Head of caudate nucleus (tissue), 42 donors: ENCODE data around the gene PCYT1A.

ENCODE experiments used
- DNase-seq, 42 donors: peaks; one replicate each; pipeline versions ENCODE4 v3.0.0 to v3.0.0-alpha.2; 2020 to 2021; ENCODE audit warnings: mixed read lengths in 7 of 42
- intact Hi-C: fragments of 100-400 bp; cut with DNase I; formaldehyde crosslinking; loops from one replicate; pipeline ENCODE4 v1.15.0; 2022

PCYT1A gene

DNA sequence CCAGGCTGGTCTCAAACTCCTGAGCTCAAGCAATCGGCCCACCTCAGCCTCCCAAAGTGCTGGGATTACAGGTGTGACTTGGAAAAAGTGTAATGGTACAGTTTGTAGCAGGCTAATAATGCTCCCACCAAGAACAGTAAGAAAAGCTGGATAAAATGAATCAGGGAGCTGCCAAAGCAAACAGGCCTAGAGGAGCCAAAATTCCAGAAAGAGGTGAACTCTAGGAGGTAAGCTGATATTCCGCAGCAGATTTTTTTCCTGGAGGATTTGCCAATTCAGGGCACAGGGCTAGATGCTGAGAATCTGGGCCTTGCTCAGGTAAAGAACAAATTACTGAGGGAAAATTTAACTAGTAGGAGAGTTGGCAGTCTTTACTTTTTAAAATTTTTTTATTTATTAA lies 11.0 kb upstream of the PCYT1A start:
- DNase-seq: no peak
- intact Hi-C loops: no loop called here

DNA sequence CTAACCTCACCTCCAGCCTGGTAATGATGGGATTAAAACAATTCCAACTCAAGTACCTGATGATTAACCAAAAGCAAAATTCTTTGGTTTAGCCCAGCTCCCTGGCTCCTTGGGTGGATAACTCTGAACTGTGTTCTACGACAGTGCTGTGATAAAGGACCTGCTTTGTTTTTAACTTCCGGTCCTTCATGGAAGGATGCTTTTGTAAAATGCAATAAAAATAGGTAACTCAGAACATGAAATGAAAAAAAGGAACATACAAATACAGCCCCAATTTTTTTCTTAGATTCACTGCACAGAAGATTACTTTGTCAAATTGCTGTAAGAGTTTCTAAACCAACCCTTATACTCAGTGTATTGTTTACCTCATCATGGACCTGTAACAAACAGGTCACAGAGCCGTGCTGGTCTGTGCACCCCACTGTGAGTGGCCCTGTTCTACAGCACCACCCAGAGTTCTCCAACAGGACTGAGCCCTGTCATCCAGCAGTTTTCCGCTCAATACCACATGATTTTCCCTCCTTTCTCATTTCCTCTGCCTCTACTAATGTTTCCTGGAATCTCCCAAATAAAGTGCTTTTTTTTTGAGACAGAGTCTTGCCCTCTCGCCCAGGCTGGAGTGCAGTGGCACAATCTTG lies 4.9 kb upstream of the PCYT1A start:
- intact Hi-C loops: no loop called here

GRCh38 chr3:196288141-196288460 lies 575 bp upstream of the PCYT1A start:
- intact Hi-C loops: no loop called here
- DNase-seq: peak in 3 of 42 donors; percentile 9 to 43 (median 11)

More for the DNA sequence above, 4.9 kb upstream of the PCYT1A start:
- DNase-seq: no peak

DNA sequence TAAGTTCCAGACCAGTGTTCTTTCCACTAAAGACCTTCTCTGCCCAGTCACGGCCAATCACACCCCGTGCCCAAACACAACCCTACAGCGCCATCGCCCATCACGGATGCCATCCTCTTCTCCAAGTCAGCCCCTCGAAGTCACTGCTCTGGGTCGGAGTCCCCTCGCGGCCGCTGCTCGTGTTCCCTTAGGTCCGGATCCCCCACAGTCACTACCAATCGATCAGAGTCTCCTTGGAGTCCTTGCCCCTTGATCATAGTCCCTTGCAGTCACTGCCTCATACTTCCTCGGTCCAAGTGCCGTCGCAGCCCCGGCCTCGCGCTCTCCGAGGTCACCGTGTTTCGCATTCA lies 461 bp downstream of the PCYT1A start:
- DNase-seq: peak in 34 of 42 donors; percentile 6 to 52 (median 23)
- intact Hi-C loops: no loop called here

GRCh38 chr3:196284396-196284795 lies 3.1 kb downstream of the PCYT1A start:
- intact Hi-C loops: no loop called here
- DNase-seq: no peak

DNA sequence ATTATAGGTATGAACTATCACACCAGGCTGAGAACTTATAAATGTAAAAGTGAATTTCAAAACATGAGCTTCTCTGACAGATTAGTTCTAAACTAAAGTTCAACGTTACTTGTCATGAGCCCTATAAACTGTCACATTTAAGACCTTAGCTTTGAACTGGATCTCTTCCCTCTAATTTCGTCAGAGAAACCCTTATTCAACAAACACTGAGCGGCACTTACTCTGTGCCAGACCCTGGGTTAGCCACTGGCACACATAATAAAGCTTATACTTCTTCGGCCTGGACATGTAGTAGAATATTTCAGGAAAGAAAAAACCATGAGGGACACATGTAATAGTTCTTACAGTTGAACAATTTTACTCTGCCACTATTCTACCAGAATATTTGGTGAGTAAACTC lies 5.6 kb downstream of the PCYT1A start:
- intact Hi-C loops: no loop called here

GRCh38 chr3:196280689-196281440 lies 6.7 kb downstream of the PCYT1A start:
- DNase-seq: no peak
- intact Hi-C loops: no loop called here

More for the DNA sequence above, 5.6 kb downstream of the PCYT1A start:
- DNase-seq: no peak

DNA sequence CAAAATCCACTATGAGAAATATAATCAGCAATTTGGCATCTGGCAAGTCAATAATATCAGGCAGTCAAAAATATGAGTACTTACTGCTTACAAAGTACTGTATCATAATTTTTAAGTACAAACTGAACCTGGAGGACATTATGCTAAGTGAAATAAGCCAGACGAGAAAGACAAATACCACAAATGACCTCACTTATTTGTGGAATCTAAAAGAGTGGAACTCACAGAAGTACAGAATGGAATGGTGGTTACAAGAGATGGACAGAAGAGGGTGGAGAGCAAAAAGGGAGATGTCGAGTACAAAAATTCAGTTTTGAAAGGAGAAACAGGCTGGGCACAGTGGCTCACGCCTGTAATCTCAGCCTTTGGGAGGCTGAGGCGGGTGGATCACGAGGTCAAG lies 12.4 kb downstream of the PCYT1A start:
- intact Hi-C loops: no loop called here

GRCh38 chr3:196274585-196274984 lies 12.9 kb downstream of the PCYT1A start:
- DNase-seq: peak in 4 of 42 donors; percentile 9 to 43 (median 32)

More for the DNA sequence above, 12.4 kb downstream of the PCYT1A start:
- no peak for DNase-seq

DNA sequence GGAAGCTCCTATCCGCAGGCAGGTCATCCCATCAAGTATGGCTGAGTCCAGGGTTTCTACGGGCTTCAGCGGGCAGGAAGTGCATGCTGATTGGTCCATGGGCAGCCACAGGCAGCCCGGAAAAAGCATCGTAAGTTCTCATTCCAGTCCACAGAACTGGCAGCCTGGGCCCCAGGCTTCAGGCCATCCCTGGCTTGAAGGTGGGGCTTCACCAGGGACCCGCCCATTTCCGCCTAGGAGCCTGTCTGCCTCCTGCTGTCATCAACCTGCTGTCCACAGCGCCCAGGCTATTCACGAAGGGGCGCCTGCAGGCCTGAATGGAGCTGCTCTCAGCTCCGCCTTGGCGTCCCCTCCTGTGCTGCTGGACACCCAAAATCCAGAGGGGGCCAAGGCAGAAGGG lies 13.9 kb downstream of the PCYT1A start:
- intact Hi-C loops: no loop called here
- no peak for DNase-seq

More at GRCh38 chr3:196274585-196274984, 12.9 kb downstream of the PCYT1A start:
- intact Hi-C loops: no loop called here

DNA sequence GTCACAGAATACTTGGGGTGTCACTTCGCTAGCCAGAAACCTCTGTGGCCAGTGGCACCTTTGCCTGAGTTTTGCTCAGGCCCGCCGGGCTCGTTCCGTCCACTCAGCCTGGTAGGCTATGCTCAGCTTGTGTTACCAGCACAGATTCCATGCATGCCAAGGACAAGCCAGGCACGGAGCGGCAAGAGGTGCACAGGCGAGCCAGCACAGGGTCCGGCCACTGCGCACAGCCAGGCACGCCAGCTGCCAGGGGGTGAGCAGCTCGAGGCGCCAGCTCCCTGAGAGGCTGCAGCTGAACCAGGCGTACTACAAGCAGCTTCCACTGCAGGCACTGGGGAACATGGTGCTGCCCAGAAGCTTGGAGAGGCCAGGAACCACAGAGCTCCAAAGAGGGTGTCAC lies 14.7 kb downstream of the PCYT1A start:
- intact Hi-C loops: no loop called here
- no peak for DNase-seq

GRCh38 chr3:196270499-196270898 lies 17.0 kb downstream of the PCYT1A start:
- DNase-seq: peak in 2 of 42 donors; percentile 17 to 39
- intact Hi-C loops: no loop called here

DNA sequence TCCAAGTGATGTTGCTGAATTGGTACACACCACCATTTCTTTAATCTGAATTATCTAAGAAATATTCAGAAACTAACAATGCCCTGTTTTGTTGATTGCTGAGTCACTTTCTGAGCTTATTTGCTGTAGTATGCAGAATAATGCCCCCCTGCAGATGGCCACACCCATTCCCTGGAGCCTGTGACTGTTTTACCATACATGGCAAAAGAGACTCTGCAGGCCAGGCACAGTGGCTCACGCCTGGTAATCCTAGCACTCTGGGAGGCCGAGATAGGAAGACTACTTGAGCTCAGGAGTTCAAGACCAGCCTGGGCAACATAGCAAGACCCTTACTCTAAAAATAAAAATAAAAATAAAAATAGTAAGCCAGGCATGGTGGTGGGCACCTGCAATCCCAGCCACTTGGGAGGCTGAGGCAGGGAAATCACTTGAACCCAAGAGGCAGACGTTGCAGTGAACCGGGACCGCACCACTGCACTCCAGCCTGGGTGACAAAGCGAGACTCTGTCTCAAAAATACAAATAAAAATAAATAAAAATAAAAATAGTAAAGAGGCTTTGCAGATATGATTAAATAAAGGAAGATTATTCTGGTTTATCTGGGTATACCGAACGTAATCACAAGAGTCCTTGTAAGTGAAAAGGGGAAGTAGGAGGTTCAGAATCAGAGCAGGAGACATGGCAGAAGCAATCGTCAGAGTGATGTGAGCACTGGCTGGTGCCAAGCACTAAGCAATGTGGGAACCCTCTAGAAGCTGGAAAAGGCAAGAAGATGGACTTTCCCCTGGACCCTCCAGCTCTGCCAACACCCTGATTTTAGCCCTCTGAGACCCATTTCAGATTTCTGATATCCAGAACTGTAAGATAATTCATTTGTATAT lies 19.0 kb downstream of the PCYT1A start:
- intact Hi-C loops: no loop called here
- no peak for DNase-seq

GRCh38 chr3:196263819-196264218 lies 23.7 kb downstream of the PCYT1A start:
- DNase-seq: no peak
- intact Hi-C loops: no loop called here

DNA sequence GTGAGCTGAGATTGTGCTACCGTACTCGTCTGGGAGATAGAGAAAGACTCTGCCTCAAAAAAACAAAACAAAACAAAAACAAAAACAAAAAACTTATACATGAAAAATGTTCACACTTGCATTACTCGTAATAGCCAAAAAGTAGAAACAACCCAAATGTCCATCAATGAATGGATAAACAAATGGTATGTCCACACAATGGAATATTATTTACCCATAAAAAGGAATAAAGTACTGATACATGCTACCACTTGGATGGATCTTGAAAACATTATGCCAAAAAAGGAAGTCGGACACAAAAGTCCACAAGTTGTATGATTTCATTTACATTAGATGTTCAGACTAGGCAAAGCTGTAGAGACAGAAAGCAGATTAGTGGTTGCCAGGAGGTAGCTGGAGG lies 26.7 kb downstream of the PCYT1A start:
- intact Hi-C loops: no loop called here
- no peak for DNase-seq

DNA sequence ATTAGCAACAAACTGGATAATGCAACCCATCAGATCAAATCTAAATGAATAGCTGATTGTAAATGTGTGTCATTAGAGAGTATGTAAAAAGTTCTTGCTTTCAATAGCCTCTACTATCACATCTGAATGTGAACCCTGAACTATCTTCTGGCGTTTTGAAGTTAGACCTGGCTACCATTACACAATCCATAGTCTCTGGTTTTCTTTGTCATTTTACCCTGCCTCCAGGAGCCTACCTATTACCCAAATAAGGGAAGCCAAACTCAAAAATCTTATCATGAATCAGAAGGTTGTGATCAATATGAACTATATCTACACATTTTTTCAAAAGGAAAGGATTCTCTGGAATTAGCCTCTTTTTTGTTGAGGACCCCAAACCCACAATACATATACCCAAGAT lies 31.8 kb downstream of the PCYT1A start:
- intact Hi-C loops: loop anchor here (10.0 kb wide), 1 partner anchor 249 kb away; the partner anchor contains the start of gene RNF168
- no peak for DNase-seq

DNA sequence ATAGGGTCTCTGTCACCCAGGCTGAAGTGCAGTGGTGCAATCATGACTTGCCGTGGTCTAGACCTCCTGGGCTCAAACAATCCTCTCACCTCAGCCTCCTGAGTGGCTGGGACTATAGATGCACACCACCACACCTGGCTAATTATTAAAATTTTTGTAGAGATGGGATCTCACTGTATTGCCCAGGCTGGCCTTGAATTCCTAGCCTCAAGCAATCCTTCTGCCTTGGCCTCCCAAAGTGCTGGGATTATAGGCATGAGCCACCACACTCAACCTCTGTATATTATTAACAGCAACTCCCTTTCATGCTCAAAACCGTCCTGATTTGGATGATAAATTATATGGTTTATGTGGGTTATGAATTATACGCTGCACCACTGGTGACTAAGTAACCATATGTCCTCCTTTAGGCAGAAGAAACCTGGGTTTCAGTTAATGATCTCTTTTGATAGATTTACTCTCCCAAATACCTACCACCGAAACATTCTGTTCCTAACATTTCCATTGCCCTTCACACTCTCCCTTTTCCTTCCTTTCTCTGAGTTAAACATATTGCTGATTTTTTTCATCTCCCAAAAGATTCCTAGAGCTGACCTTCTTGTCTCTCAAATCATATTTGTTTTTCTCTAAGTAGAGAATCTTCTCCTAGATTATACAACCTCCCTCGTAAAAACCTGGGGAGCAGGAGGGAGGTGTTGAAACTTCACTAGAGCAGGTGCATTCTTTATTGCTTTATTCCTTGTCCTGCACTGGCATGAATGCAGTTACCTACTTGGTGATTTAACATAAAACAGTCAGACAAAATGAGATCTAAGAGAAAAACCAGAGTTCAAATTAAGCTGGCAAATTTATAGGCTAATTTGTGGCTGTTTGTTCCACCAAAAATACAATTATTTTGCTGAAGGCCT lies 32.9 kb downstream of the PCYT1A start:
- no peak for DNase-seq
- intact Hi-C loops: loop anchor here (10.0 kb wide), 1 partner anchor 250 kb away; the partner anchor contains the start of gene RNF168

- intact Hi-C loops: loop anchor here (10.0 kb wide), 1 partner anchor 253 kb away; the partner anchor contains the start of gene RNF168
These were observed 35.6 kb downstream of the PCYT1A start for GRCh38 chr3:196251918-196252317.

More at GRCh38 chr3:196251918-196252317, 35.6 kb downstream of the PCYT1A start:
- DNase-seq: no peak
